Endothelial cell of umbilical vein (primary cell): ENCODE data around the gene CTIF. TPM values are rescaled to one million over a fixed set of nuclear protein-coding genes. Genes with fewer than 3 reads are reported as not detected.

Experiments
- BruUV-seq: library from RNA; stranded (reverse); fragments of 400-500 nt; replicated peaks from 2 replicates; lab custom pipeline; 2021; lab: Mats Ljungman, UMichigan
- CTCF ChIA-PET: fragments of 300-600, 350-600 bp; sonication (Branson Sonifier 250); formaldehyde crosslinking; loops from one replicate; lab custom pipeline; 2021; ENCODE audit warnings: antibody characterized with exemption, inconsistent platforms; lab: Charles Lee
- POLR2A ChIA-PET: fragments of 300-600, 350-600 bp; sonication (Branson Sonifier 250); formaldehyde crosslinking; loops from one replicate; lab custom pipeline; 2021; ENCODE audit warnings: antibody characterized with exemption, inconsistent platforms; lab: Charles Lee
- DNase-seq: peaks from one replicate; pipeline ENCODE4 v3.0.0-alpha.2; 2011; ENCODE audit warnings: low read depth, low spot score
- FAIRE-seq: peaks from 2 replicates; lab custom pipeline; 2011; peaks lifted over from hg19 to GRCh38; lab: Jason Lieb, UNC
- H2AFZ ChIP-seq: 2 replicates; pipeline ENCODE4 v1.6.0; 2012; ENCODE audit warnings: low read depth, low read length, control low read depth, inconsistent platforms
- H3K27ac ChIP-seq: 2 replicates; pipeline ENCODE4 v1.5.1; 2011; ENCODE audit warnings: low read depth, mild to moderate bottlenecking, control low read depth, low read length, moderate library complexity; ENCODE audit not compliant: insufficient read depth
- H3K27me3 ChIP-seq, 2 experiments: 2 replicates each; pipeline versions ENCODE4 v1.6.0 to v1.6.1; 2011; ENCODE audit warnings: low read length in 2 of 2, mixed read lengths in 1 of 2; ENCODE audit not compliant: control insufficient read depth in 2 of 2, insufficient read depth in 2 of 2
- H3K36me3 ChIP-seq, 2 experiments: 2 replicates in 1 of 2; 3 replicates in 1 of 2; pipeline ENCODE4 v1.5.1; 2011; ENCODE audit warnings: low read length in 2 of 2, mild to moderate bottlenecking in 1 of 2, moderate library complexity in 1 of 2; ENCODE audit not compliant: control insufficient read depth in 2 of 2, insufficient read depth in 2 of 2; ENCODE audit errors: extremely low read depth in 1 of 2
- H3K4me1 ChIP-seq: 3 replicates; pipeline ENCODE4 v1.5.1; 2011; ENCODE audit warnings: mild to moderate bottlenecking, low read length; ENCODE audit not compliant: control insufficient read depth, insufficient read depth; ENCODE audit errors: extremely low read depth
- H3K4me2 ChIP-seq: 2 replicates; pipeline ENCODE4 v1.6.1; 2011; ENCODE audit warnings: low read length, control low read depth, mixed read lengths; ENCODE audit not compliant: insufficient read depth
- H3K4me3 ChIP-seq, 3 experiments: fragments of 200-600 bp in 1 of 3; sonication (generic), shearing (Covaris generic) in 1 of 3; replicated peaks in 1 of 3; 2 replicates each; pipeline ENCODE4 v1.5.1; 2011 to 2016; ENCODE audit warnings: control low read depth in 3 of 3, low read length in 3 of 3, mild to moderate bottlenecking in 2 of 3, inconsistent platforms in 1 of 3, low read depth in 1 of 3, moderate library complexity in 1 of 3; ENCODE audit not compliant: insufficient read depth in 1 of 3
- H3K79me2 ChIP-seq: 2 replicates; pipeline ENCODE4 v1.6.0; 2012; ENCODE audit warnings: low read length, inconsistent platforms; ENCODE audit not compliant: control insufficient read depth, insufficient read depth
- H3K9ac ChIP-seq: replicated peaks from 2 replicates; pipeline ENCODE3; 2011; ENCODE audit warnings: low read length, control low read depth; ENCODE audit not compliant: insufficient read depth; ENCODE audit errors: extremely low read depth
- H3K9me1 ChIP-seq: replicated peaks from 3 replicates; pipeline ENCODE4 v1.6.0; 2011; ENCODE audit warnings: mild to moderate bottlenecking, low read length; ENCODE audit not compliant: control insufficient read depth, insufficient read depth; ENCODE audit errors: extremely low read depth
- H3K9me3 ChIP-seq: replicated peaks from 2 replicates; pipeline ENCODE4 v1.5.1; 2012; ENCODE audit warnings: low read length, inconsistent platforms; ENCODE audit not compliant: control insufficient read depth, insufficient read depth
- H4K20me1 ChIP-seq: replicated peaks from 2 replicates; pipeline ENCODE3; 2011; ENCODE audit warnings: mild to moderate bottlenecking, low read length; ENCODE audit not compliant: control insufficient read depth, insufficient read depth; ENCODE audit errors: extremely low read depth
- EZH2 ChIP-seq: IDR thresholded peaks from 2 replicates; pipeline ENCODE4 v1.6.1; 2012; ENCODE audit warnings: borderline replicate concordance, low read depth, mild to moderate bottlenecking, moderate library complexity, low read length, inconsistent platforms; ENCODE audit not compliant: severe bottlenecking
- FOS ChIP-seq: IDR thresholded peaks from 2 replicates; pipeline ENCODE4 v1.6.1; 2011; ENCODE audit warnings: mild to moderate bottlenecking, low read length, moderate library complexity, borderline replicate concordance; ENCODE audit not compliant: insufficient read depth
- GATA2 ChIP-seq: IDR thresholded peaks from 2 replicates; pipeline ENCODE4 v1.7.0; 2011; ENCODE audit warnings: low read depth, mild to moderate bottlenecking, moderate library complexity, mixed read lengths, low read length; ENCODE audit not compliant: insufficient read length, insufficient read depth
- JUN ChIP-seq: IDR thresholded peaks from 2 replicates; pipeline ENCODE4 v1.6.1; 2011; ENCODE audit warnings: borderline replicate concordance, low read depth; ENCODE audit not compliant: insufficient read length, insufficient read depth
- MAX ChIP-seq: IDR thresholded peaks from 2 replicates; pipeline ENCODE4 v1.6.1; 2011; ENCODE audit not compliant: insufficient read depth, insufficient read length
- MYC ChIP-seq: IDR thresholded peaks from one replicate; pipeline ENCODE4 v1.6.1; 2011; ENCODE audit warnings: mild to moderate bottlenecking, low read depth, low read length
- POLR2A ChIP-seq: IDR thresholded peaks from 2 replicates; pipeline ENCODE4 v1.6.1; 2012; ENCODE audit warnings: low read depth, mild to moderate bottlenecking, control low read depth, low read length
- POLR2AphosphoS5 ChIP-seq: IDR thresholded peaks from 2 replicates; pipeline ENCODE4 v1.6.1; 2012; ENCODE audit warnings: low read depth, mild to moderate bottlenecking, control low read depth, low read length, moderate library complexity; ENCODE audit not compliant: insufficient read depth
- dilution Hi-C: fragments of 300-500 bp; cut with MboI; formaldehyde crosslinking; loops from one replicate; pipeline ENCODE4 v1.15.0; 2019; ENCODE audit warnings: low sequenced_read_pairs; ENCODE audit not compliant: extremely low pct_ligation_motif_present
- intact Hi-C: fragments of 100-400 bp; cut with micrococcal nuclease; formaldehyde crosslinking; loops from one replicate; pipeline ENCODE4 v1.10.0; 2022
- polyA plus RNA-seq, 4 experiments: library from polyadenylated mRNA; depleted of rRNA in 3 of 4; stranded (reverse) in 3 of 4; unstranded in 1 of 4; fragments of >200 nt; gene quantifications; 2 replicates each; pipeline versions ENCODE4 v1.2.1 to v1.2.3, GENCODE V29; 2011 to 2012; ENCODE audit warnings: missing spikeins in 1 of 4
- total RNA-seq: library from RNA; stranded (reverse); gene quantifications from 2 replicates; pipeline ENCODE4 v1.2.3, GENCODE V29; 2021
- TF ChIP-seq, protein P1 (sequence below), 2 donors: IDR thresholded peaks; 1 replicate in 1 of 2; 2 replicates in 1 of 2; pipeline ENCODE4 v1.5.1; 2011; ENCODE audit warnings: low read length in 2 of 2, mild to moderate bottlenecking in 2 of 2, moderate library complexity in 2 of 2, control low read depth in 1 of 2, inconsistent platforms in 1 of 2, low read depth in 1 of 2; ENCODE audit not compliant: insufficient read depth in 1 of 2; ENCODE audit errors: extremely low read depth in 1 of 2

CTIF gene
- total and polyA plus RNA-seq, 2 donors (not counting 3 experiments of a cell fraction or from before 2014, with no cell fraction given) = 20.9 to 57.7 TPM

DNA sequence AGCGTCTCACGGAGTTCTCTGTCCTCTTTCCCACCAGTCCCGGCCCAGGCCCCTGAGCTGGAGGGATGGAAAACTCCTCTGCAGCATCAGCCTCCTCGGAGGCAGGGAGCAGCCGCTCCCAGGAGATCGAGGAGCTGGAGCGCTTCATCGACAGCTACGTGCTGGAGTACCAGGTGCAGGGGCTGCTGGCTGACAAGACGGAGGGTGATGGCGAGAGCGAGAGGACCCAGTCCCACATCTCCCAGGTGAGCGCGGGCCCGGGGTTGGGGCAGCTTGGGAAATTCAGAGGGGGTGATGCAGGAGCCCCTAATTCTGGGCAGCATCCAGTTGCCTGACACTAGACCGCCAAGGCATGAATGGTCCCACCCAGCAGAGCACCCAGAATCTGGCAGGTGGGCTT is 80.7 kb downstream of the CTIF start:
- ChIA-PET POLR2A (no interaction called here), CTCF (no interaction called here)
- no peaks in the 10 kb centered on the region for H3K9me1 ChIP-seq
- H3K4me3 ChIP-seq = no peak overlapping the region
- no TSS peak for BruUV-seq
- peaks cover 0 to 3% of the 10 kb centered on the region in 2 experiments for H3K36me3 ChIP-seq
- H3K27me3 ChIP-seq = no peaks in the 10 kb centered on the region
- H3K9ac ChIP-seq = no peak overlapping the region
- H3K9me3 ChIP-seq = no peaks in the 10 kb centered on the region
- dilution Hi-C loops (no loop called here), intact Hi-C loops (no loop called here)
- no peak for TF ChIP-seq FOS
- TF ChIP-seq POLR2A = no peak
- no peak for TF ChIP-seq MAX
- no peak for TF ChIP-seq EZH2
- TF ChIP-seq MYC = no peak
- no peak for TF ChIP-seq POLR2AphosphoS5
- TF ChIP-seq GATA2 = no peak
- TF ChIP-seq JUN = no peak
- TF ChIP-seq, protein P1, sequence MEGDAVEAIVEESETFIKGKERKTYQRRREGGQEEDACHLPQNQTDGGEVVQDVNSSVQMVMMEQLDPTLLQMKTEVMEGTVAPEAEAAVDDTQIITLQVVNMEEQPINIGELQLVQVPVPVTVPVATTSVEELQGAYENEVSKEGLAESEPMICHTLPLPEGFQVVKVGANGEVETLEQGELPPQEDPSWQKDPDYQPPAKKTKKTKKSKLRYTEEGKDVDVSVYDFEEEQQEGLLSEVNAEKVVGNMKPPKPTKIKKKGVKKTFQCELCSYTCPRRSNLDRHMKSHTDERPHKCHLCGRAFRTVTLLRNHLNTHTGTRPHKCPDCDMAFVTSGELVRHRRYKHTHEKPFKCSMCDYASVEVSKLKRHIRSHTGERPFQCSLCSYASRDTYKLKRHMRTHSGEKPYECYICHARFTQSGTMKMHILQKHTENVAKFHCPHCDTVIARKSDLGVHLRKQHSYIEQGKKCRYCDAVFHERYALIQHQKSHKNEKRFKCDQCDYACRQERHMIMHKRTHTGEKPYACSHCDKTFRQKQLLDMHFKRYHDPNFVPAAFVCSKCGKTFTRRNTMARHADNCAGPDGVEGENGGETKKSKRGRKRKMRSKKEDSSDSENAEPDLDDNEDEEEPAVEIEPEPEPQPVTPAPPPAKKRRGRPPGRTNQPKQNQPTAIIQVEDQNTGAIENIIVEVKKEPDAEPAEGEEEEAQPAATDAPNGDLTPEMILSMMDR (IDR thresholded peaks at IDR 0.05; ENCODE audit: extremely low read depth in 1 of 2, insufficient read depth in 1 of 2, low read depth in 1 of 2, low read length in 2 of 2) = no peak
- H3K79me2 ChIP-seq = no peaks in the 10 kb centered on the region
- no peak for DNase-seq
- no peak for FAIRE-seq
- H3K4me1 ChIP-seq = no peaks in the 10 kb centered on the region
- no peak overlapping the region for H2AFZ ChIP-seq
- H4K20me1 ChIP-seq = peaks cover 2% of the 10 kb centered on the region
- no peak overlapping the region for H3K27ac ChIP-seq
- no peak overlapping the region for H3K4me2 ChIP-seq
